Measurements from ENCODE around the gene SH3TC1.

SH3TC1 gene

DNA sequence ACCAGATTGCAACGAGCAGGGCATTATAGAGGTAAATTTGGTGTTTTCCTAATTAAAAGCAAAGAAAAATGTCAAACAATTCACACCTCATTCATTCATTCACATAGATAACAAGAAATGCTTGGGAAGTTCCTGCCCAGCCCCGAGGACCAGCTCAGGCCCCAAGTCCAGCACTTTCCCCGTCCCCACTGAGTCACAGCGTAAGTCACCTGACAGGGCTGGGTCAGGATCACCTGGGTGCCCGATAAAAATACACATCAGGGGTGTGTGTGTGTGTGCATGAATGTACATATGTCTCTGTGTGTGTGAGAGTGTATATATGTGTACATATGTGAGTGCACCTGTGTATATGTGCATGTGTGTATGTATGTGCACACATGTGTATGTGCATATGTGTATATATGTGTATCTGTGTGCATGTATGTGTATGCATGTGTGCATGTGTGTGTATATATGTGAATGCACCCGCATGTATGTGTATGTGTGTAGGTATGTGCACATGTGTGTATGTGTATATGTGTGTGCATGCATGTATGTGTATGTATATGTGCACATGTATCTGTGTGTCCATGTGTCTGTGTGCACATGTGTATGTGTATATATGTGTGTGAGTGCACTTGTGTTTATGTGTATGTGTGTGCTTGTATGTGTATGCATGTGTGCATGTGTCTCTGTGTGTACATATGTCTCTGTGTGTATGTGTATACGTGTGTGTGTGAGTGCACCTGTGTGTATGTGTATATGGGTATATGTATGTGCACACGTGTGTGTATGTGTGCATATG is 18.6 kb upstream of the SH3TC1 start:
- DNase-seq (ENCODE audit: low read depth) = no peak

GRCh38 chr4:8181119-8181518 is 18.0 kb upstream of the SH3TC1 start:
- no peak for DNase-seq (ENCODE audit: low read depth)

- no peak for DNase-seq (ENCODE audit: low read depth)
Measured at GRCh38 chr4:8181844-8182243, 17.2 kb upstream of the SH3TC1 start.

GRCh38 chr4:8182294-8182693 is 16.8 kb upstream of the SH3TC1 start:
- no peak for DNase-seq (ENCODE audit: low read depth)

DNA sequence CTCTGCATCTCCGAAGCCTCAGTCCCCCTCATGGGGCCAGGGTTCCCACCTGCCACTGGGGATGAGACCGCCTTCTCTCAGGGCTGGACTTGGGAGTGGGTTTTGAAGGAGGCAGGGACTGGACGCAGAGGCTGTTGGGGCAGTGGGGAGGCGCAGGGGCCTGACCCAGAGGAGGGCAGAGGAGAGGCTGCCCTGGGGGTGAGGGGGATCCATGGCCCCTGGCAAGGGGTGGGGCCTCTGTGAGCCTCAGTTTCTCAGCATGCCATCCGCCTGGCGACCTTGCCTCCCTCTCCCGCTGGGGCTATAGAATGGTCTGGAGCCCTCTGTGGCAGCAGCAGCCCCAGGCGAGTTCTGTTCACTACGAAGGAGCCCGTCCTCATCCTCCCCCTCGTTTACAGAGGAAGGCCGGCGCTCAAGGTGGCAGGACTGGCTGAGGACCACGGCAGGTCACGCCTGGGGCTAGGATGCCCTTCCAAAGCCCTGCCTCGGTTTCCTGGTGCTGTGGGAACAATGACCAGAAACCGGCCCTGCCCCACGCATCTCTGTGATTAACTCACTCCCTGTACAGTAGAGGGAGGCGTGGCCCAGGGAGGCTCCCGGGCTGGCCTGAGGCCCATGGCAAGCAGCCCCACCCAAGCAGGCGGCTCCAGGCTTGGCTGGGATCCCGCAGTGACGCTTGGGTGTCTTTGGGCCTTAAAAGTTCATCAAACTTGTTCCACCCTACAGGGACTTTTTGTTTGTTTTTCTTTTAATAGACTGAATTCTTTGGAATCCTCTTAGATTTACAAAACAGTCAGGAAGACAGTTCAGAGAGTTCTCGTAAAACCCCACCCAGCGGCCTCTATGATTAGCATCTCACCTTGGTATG is 16.0 kb upstream of the SH3TC1 start:
- no peak for DNase-seq (ENCODE audit: low read depth)

- no peak for DNase-seq (ENCODE audit: low read depth)
Measured at GRCh38 chr4:8184061-8184460, 15.0 kb upstream of the SH3TC1 start.

DNA sequence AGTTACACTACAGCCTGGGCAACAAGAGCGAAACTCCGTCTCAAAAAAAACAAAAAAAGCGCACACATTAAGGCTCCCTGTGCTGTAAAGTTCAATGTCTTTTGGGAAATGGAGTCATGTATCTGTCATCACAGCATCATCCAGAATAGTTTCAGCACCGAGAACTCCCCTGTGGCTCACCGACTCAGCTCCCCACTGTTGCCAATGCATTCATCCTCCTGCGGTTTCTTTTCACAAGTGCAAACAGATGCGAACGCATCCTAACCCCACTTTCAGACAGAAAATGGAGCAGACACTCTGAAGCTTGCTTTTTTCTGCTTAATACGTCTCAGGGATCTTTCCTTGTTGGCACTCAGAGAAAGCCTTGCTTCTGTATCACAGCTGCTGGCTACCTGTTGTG is 13.8 kb upstream of the SH3TC1 start:
- DNase-seq (ENCODE audit: low read depth) = no peak

GRCh38 chr4:8185930-8186329 is 13.2 kb upstream of the SH3TC1 start:
- no peak for DNase-seq (ENCODE audit: low read depth)

GRCh38 chr4:8188085-8188484 is 11.0 kb upstream of the SH3TC1 start:
- no peak for DNase-seq (ENCODE audit: low read depth)

DNA sequence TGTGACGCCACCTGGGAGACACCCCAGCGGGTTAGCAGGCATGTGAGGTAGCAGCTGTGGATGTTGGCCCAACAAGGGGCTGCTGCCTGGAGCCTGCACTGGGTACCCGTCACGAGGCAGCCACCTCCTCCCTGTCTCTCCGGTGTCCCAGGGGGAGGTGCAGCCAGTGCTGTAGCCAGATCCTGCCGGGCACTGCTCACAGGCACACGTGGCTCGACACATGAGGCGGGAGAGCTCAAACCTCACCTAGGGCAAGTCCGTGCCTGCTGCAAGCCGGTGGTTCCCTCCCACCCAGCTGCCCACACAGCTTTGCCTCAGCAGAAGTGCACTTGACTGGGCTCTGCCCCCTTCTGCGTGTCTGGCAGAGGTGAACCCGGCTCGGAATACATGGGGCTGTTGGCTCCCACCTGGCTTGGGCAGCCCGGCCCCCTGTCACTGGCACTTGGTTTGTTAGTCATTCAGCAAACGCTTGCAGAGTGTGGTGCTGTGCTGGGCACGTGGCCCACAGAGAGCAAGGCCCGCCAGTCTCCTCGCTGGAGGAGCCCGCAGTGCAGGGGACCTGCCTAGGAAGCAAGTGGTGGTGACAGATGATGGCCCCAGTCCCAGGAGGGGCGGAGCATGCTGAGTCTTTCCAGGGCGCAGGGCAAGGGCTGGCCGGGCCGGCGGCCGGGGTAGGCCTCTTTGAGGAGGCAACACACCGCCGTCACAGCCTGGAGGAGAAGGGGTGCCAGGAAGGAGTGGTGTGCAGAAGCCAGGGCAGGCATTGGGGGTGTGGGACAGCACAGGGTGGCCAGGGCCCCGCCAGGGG is 10.1 kb upstream of the SH3TC1 start:
- no peak for DNase-seq (ENCODE audit: low read depth)

- DNase-seq (ENCODE audit: low read depth) = no peak
Measured at GRCh38 chr4:8189551-8190466, 9.3 kb upstream of the SH3TC1 start.

GRCh38 chr4:8191136-8191747 is 7.8 kb upstream of the SH3TC1 start:
- no peak for DNase-seq (ENCODE audit: low read depth)

DNA sequence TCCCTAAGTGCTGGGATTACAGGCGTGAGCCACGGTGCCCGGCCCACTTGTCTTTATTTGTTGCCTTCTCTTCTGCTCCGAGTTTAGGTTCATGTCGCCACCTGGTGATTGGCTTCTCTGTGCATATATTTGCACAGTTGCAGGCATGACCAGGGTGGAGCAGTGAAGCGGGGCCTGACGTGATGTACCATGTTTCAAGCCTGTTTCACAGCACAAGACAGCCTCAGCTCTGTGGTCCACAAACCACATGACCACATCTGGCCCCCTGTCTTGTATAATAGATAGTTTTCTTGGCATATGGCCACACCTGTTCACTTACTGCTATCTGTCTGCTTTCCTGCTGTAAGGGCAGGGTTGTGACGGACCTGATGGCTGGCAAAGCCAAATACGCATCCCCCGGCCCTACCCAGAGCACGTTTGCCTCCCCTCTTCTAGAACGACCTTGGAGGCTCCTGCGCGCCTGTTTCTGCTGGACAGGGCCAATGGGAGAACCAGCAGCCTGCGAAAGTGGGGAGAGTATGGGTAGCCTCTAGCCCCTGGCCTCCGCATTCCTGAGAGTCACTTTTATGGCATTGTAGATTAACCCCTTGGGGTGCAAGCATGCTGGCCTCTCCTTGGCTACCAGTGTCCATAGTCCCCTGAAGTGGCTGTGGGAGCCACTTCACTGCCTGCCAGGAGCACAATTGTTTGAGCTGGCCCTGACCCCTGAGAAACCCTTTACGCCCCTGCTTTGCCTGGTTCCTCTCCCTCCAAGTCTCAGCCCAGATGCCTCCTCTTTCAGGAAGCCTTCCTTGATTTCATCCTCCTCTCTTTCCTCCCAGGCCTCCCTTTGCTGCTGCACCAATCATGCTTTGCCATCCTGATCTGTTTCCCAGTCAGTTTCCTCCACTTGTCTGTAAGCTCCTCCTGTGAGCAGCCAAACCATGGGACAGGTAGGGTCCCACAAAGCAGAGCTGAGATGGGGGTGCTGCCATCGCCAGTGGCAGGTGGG is 6.0 kb upstream of the SH3TC1 start:
- DNase-seq (ENCODE audit: low read depth) = no peak

- DNase-seq (ENCODE audit: low read depth) = no peak
Measured at GRCh38 chr4:8194306-8195242, 4.5 kb upstream of the SH3TC1 start.

- no peak for DNase-seq (ENCODE audit: low read depth)
Measured at GRCh38 chr4:8195431-8195830, 3.7 kb upstream of the SH3TC1 start.

DNA sequence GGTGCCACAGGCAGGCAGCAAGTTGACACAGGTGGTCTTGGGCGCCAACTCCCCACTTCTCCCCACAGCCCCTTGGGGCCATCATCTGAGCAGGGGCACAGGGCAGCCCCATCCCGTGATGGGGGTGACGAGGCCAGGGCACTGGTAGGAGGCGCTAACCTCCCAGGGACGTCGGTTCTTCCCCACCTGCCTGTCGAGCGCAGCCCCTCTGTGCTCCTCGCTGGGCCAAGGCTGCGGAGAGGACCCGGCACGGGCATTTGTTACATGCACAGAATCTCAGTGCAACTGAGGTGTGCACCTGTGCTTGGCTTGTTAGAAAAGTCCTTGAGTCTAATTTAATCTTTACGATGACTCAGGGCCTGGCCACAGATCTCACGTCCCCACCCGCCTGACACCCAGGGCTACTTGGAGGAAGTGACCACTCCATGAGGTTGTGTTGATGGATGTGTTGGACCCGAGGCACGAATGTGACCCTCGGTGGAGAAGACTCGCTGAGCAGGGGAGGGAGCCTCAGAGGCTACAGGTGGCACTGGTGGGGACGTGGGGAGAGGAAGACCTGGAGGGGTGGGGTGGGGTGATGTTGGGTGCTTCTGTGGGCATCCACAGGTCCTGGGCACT is 3.1 kb upstream of the SH3TC1 start:
- DNase-seq (ENCODE audit: low read depth) = no peak

DNA sequence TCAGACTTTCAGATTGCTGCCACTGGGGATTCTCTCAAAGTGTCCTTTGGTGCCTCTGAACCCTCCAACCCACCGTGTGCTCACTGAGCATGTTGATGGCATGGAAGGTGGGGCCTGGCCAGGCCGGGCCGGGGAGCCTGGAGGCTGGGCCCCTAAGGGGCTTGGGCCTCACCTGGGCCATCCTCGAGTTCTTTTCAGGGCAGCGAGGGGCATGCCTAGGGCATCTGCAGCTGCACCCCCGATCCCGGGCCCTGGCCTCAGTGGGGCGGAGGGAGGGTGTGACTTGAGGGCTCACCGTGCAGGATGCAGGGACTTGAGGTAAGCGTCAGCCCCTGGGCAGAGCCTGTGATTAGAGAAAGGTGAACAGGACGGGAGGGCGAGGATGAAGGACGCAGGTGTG is 1.6 kb upstream of the SH3TC1 start:
- no peak for DNase-seq (ENCODE audit: low read depth)

Data from stimulated activated CD8-positive, alpha-beta memory T cell treated with anti-CD3 and anti-CD28 coated beads, Interleukin-12 subunit alpha, Interleukin-12 subunit beta, amount 100 ng/mL, for 4 hours (primary cell).